DOHH2 (cell line): ENCODE data around the gene RO60.

Source experiments
- H3F3A ChIP-seq: fragments of 200-600 bp; sonication (generic), shearing (Covaris generic); 2 replicates; pipeline ENCODE4 v1.6.0; 2016; ENCODE audit warnings: antibody characterized with exemption, mild to moderate bottlenecking; ENCODE audit not compliant: control insufficient read depth, insufficient read depth
- H3K27ac ChIP-seq: fragments of 200-600 bp; sonication (generic); 2 replicates; pipeline ENCODE4 v1.5.1; 2014; ENCODE audit warnings: low read depth, mild to moderate bottlenecking, low read length, moderate library complexity
- H3K27me3 ChIP-seq: fragments of 200-600 bp; sonication (generic); 2 replicates; pipeline ENCODE4 v1.6.1; 2014; ENCODE audit warnings: mild to moderate bottlenecking, low read length, mixed read lengths; ENCODE audit not compliant: control insufficient read depth
- H3K36me3 ChIP-seq: fragments of 200-600 bp; sonication (generic); 2 replicates; pipeline ENCODE4 v1.6.1; 2014; ENCODE audit warnings: mild to moderate bottlenecking, low read length, moderate library complexity, mixed read lengths; ENCODE audit not compliant: control insufficient read depth
- H3K4me1 ChIP-seq: fragments of 200-600 bp; sonication (generic); 2 replicates; pipeline ENCODE4 v1.6.1; 2014; ENCODE audit warnings: mild to moderate bottlenecking, low read length, mixed read lengths; ENCODE audit not compliant: control insufficient read depth
- H3K4me2 ChIP-seq: fragments of 200-600 bp; sonication (generic); 2 replicates; pipeline ENCODE4 v1.6.0; 2014; ENCODE audit warnings: mild to moderate bottlenecking, low read length, moderate library complexity
- H3K4me3 ChIP-seq: fragments of 200-600 bp; sonication (generic); 2 replicates; pipeline ENCODE4 v1.5.1; 2014; ENCODE audit warnings: mild to moderate bottlenecking, low read length, mixed read lengths
- H3K79me2 ChIP-seq: fragments of 200-600 bp; sonication (generic); 2 replicates; pipeline ENCODE4 v1.6.1; 2014; ENCODE audit warnings: mild to moderate bottlenecking, low read length, mixed read lengths; ENCODE audit not compliant: control insufficient read depth
- H3K9me2 ChIP-seq: fragments of 200-600 bp; sonication (generic); replicated peaks from 2 replicates; pipeline ENCODE4 v1.6.1; 2014; ENCODE audit warnings: mild to moderate bottlenecking, low read length, mixed read lengths; ENCODE audit not compliant: control insufficient read depth
- H3K9me3 ChIP-seq: fragments of 200-600 bp; sonication (generic); 2 replicates; pipeline ENCODE4 v1.6.1; 2014; ENCODE audit warnings: antibody characterized with exemption, low read length, mixed read lengths; ENCODE audit not compliant: control insufficient read depth, insufficient read depth
- H4K20me1 ChIP-seq: fragments of 200-600 bp; sonication (generic); 2 replicates; pipeline ENCODE4 v1.6.0; 2014; ENCODE audit warnings: low read depth, mild to moderate bottlenecking, antibody characterized with exemption, low read length, moderate library complexity; ENCODE audit not compliant: control insufficient read depth, insufficient read depth
- CTCF ChIP-seq: fragments of 200-600 bp; sonication (generic); IDR thresholded peaks from one replicate; pipeline ENCODE4 v1.5.1; 2014; ENCODE audit warnings: antibody characterized with exemption, mild to moderate bottlenecking, low read depth, low read length; ENCODE audit not compliant: poor library complexity, severe bottlenecking
- EZH2phosphoT487 ChIP-seq: fragments of 200-600 bp; sonication (generic); IDR thresholded peaks from 2 replicates; pipeline ENCODE4 v1.6.1; 2017; ENCODE audit warnings: borderline replicate concordance, mild to moderate bottlenecking, antibody characterized with exemption, low read length, moderate library complexity, mixed read lengths

Gene RO60

GRCh38 chr1:193019442-193020026 lies 39.9 kb upstream of the RO60 start:
- Histone ChIP-seq H3K27me3 (no peaks in the 10 kb centered on the region), H3K4me2 (no peak overlapping the region), H3K79me2 (no peaks in the 10 kb centered on the region), H4K20me1 (no peaks in the 10 kb centered on the region), H3K4me3 (no peak overlapping the region), H3F3A (peaks cover 12% of the 10 kb centered on the region), H3K36me3 (peaks cover 47% of the 10 kb centered on the region), H3K27ac (no peak overlapping the region), H3K4me1 (no peaks in the 10 kb centered on the region), H3K9me3 (no peaks in the 10 kb centered on the region), H3K9me2 (no peaks in the 10 kb centered on the region)
- TF ChIP-seq EZH2phosphoT487 (no peak), CTCF (peak; percentile 50)

- Histone ChIP-seq H3F3A (peaks cover 20% of the 10 kb centered on the region), H4K20me1 (no peaks in the 10 kb centered on the region), H3K79me2 (peaks cover 6% of the 10 kb centered on the region), H3K4me2 (no peak overlapping the region), H3K9me3 (no peaks in the 10 kb centered on the region), H3K27ac (no peak overlapping the region), H3K9me2 (no peaks in the 10 kb centered on the region), H3K27me3 (no peaks in the 10 kb centered on the region), H3K4me3 (no peak overlapping the region), H3K4me1 (no peaks in the 10 kb centered on the region), H3K36me3 (peaks cover 64% of the 10 kb centered on the region)
- no peak for TF ChIP-seq CTCF
- no peak for TF ChIP-seq EZH2phosphoT487
Observed at GRCh38 chr1:193025218-193025617, 34.2 kb upstream of the RO60 start.

GRCh38 chr1:193030280-193030679 lies 29.1 kb upstream of the RO60 start:
- H3K4me1 ChIP-seq, result no peaks in the 10 kb centered on the region
- peaks cover 8% of the 10 kb centered on the region; the same call in 1 of the 2 replicates for H3F3A ChIP-seq
- H3K4me2 ChIP-seq, result no peak overlapping the region
- no peak for TF ChIP-seq EZH2phosphoT487
- no peak for TF ChIP-seq CTCF
- no peak overlapping the region for H3K4me3 ChIP-seq
- H3K9me2 ChIP-seq, result no peaks in the 10 kb centered on the region
- no peaks in the 10 kb centered on the region for H4K20me1 ChIP-seq
- peaks cover 51% of the 10 kb centered on the region for H3K36me3 ChIP-seq
- no peaks in the 10 kb centered on the region for H3K27me3 ChIP-seq
- no peak overlapping the region for H3K27ac ChIP-seq
- no peaks in the 10 kb centered on the region for H3K9me3 ChIP-seq
- peaks cover 47% of the 10 kb centered on the region for H3K79me2 ChIP-seq
